ENCODE data around the gene MCF2L.

The MCF2L gene

GRCh38 chr13:113120300-113121182 lies 151.5 kb downstream of the MCF2L start:
- TF ChIP-seq GABPA (IDR thresholded peaks at IDR 0.05; ENCODE audit: low read depth) (no peak), POLR2AphosphoS5 (IDR thresholded peaks at IDR 0.05; ENCODE audit: low read depth) (no peak), CTCF (IDR thresholded peaks at IDR 0.05; ENCODE audit: insufficient read depth, low read length) (no peak), SPI1 (IDR thresholded peaks at IDR 0.05; ENCODE audit: borderline replicate concordance, low read depth) (no peak)
- TF ChIP-seq, protein P1, sequence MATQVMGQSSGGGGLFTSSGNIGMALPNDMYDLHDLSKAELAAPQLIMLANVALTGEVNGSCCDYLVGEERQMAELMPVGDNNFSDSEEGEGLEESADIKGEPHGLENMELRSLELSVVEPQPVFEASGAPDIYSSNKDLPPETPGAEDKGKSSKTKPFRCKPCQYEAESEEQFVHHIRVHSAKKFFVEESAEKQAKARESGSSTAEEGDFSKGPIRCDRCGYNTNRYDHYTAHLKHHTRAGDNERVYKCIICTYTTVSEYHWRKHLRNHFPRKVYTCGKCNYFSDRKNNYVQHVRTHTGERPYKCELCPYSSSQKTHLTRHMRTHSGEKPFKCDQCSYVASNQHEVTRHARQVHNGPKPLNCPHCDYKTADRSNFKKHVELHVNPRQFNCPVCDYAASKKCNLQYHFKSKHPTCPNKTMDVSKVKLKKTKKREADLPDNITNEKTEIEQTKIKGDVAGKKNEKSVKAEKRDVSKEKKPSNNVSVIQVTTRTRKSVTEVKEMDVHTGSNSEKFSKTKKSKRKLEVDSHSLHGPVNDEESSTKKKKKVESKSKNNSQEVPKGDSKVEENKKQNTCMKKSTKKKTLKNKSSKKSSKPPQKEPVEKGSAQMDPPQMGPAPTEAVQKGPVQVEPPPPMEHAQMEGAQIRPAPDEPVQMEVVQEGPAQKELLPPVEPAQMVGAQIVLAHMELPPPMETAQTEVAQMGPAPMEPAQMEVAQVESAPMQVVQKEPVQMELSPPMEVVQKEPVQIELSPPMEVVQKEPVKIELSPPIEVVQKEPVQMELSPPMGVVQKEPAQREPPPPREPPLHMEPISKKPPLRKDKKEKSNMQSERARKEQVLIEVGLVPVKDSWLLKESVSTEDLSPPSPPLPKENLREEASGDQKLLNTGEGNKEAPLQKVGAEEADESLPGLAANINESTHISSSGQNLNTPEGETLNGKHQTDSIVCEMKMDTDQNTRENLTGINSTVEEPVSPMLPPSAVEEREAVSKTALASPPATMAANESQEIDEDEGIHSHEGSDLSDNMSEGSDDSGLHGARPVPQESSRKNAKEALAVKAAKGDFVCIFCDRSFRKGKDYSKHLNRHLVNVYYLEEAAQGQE (IDR thresholded peaks at IDR 0.05; ENCODE audit: insufficient replicate concordance, low read depth), result no peak
- Histone ChIP-seq H3K4me3 (replicated peaks; ENCODE audit: insufficient read depth, low read length) (no peak overlapping the region), H3K27me3 (ENCODE audit: insufficient read depth, poor library complexity, severe bottlenecking) (peaks cover 2% of the 10 kb centered on the region), H3K27ac (replicated peaks) (no peak overlapping the region)
- no peak for DNase-seq (ENCODE audit: low read depth in 1 of 2, low spot score in 1 of 2)

GRCh38 chr13:113121183-113121927 lies 152.3 kb downstream of the MCF2L start:
- H3K27ac ChIP-seq (replicated peaks), result no peak overlapping the region
- peaks cover 2% of the 10 kb centered on the region for H3K27me3 ChIP-seq (ENCODE audit: insufficient read depth, poor library complexity, severe bottlenecking)
- TF ChIP-seq POLR2AphosphoS5 (IDR thresholded peaks at IDR 0.05; ENCODE audit: low read depth) (no peak), CTCF (IDR thresholded peaks at IDR 0.05; ENCODE audit: insufficient read depth, low read length) (no peak), GABPA (IDR thresholded peaks at IDR 0.05; ENCODE audit: low read depth) (no peak), SPI1 (IDR thresholded peaks at IDR 0.05; ENCODE audit: borderline replicate concordance, low read depth) (no peak)
- TF ChIP-seq, protein P1 (IDR thresholded peaks at IDR 0.05; ENCODE audit: insufficient replicate concordance, low read depth), result no peak
- H3K4me3 ChIP-seq (replicated peaks; ENCODE audit: insufficient read depth, low read length), result no peak overlapping the region
- DNase-seq (ENCODE audit: low read depth in 1 of 2, low spot score in 1 of 2), result no peak

- Histone ChIP-seq H3K4me3 (replicated peaks; ENCODE audit: insufficient read depth, low read length) (no peak overlapping the region), H3K27me3 (ENCODE audit: insufficient read depth, poor library complexity, severe bottlenecking) (peaks cover 2% of the 10 kb centered on the region)
- TF ChIP-seq, protein P1 (IDR thresholded peaks at IDR 0.05; ENCODE audit: insufficient replicate concordance, low read depth), result no peak
- no peak for TF ChIP-seq POLR2AphosphoS5 (IDR thresholded peaks at IDR 0.05; ENCODE audit: low read depth)
Observed at GRCh38 chr13:113121928-113122471, 153.0 kb downstream of the MCF2L start.

More at GRCh38 chr13:113121928-113122471, 153.0 kb downstream of the MCF2L start:
- no peak for DNase-seq (ENCODE audit: low read depth in 1 of 2, low spot score in 1 of 2)
- no peak overlapping the region for H3K27ac ChIP-seq (replicated peaks)

Measured in HL-60 (cell line).